RWPE1 (cell line): ENCODE results near the gene ENAH.
"Not testable (repeated sequence)": the region's sequence is repeated elsewhere in the genome, so short reads cannot be mapped to it uniquely, and the experiment has no call there.

Experiments used
- CTCF ChIA-PET: fragments of 350-600 bp; sonication (Branson Sonifier 250); formaldehyde crosslinking; extraction: SDS; loops from one replicate; lab custom pipeline; 2021; lab: Yijun Ruan, JAX
- POLR2A ChIA-PET: fragments of 400-600 bp; formaldehyde crosslinking; extraction: SDS; loops from one replicate; lab custom pipeline; 2020; ENCODE audit warnings: antibody characterized with exemption; ENCODE audit not compliant: low non-redundant PET; lab: Yijun Ruan, JAX
- DNase-seq: peaks from one replicate; pipeline ENCODE4 v3.0.0; 2012; ENCODE audit warnings: low spot score
- H3K27ac ChIP-seq: fragments of 450-650 bp; 2 replicates; pipeline ENCODE4 v1.5.1; 2017
- CTCF ChIP-seq: fragments of 450-650 bp; conservative IDR thresholded peaks from 2 replicates; pipeline ENCODE4 v1.5.1; 2017; ENCODE audit warnings: low read depth, mild to moderate bottlenecking

The ENAH gene

GRCh38 chr1:225695578-225696337, 42.8 kb upstream of the ENAH start:
- ChIA-PET CTCF (interaction anchor here (0.6 kb wide), 1 partner anchor 164 kb away, joined by 3 read pairs; no protein-coding TSS in a partner anchor), POLR2A (no interaction called here)
- no peak for TF ChIP-seq CTCF
- DNase-seq = no peak
- H3K27ac ChIP-seq = no peak overlapping the region

- DNase-seq = no peak
- CTCF ChIA-PET = interaction anchor here (1.1 kb wide), 1 partner anchor 78 kb away, joined by 4 read pairs; no protein-coding TSS in a partner anchor
- H3K27ac ChIP-seq = no peak overlapping the region
- POLR2A ChIA-PET = no interaction called here
- no peak for TF ChIP-seq CTCF
These were observed 41.3 kb upstream of the ENAH start for GRCh38 chr1:225694151-225694603.

GRCh38 chr1:225693697-225694096, 40.8 kb upstream of the ENAH start:
- H3K27ac ChIP-seq, POLR2A ChIA-PET, DNase-seq: not testable (repeated sequence)
- CTCF ChIA-PET = interaction anchor here (0.7 to 1.1 kb wide), 2 partner anchors 69 to 79 kb away, joined by 3 to 4 read pairs; no protein-coding TSS in a partner anchor

- POLR2A ChIA-PET = no interaction called here
- DNase-seq = no peak
- no peak overlapping the region for H3K27ac ChIP-seq
- CTCF ChIA-PET = interaction anchor here (0.7 to 1.3 kb wide), 5 partner anchors 21 to 197 kb away, joined by 3 to 4 read pairs (median 3); no protein-coding TSS in a partner anchor
- TF ChIP-seq CTCF = no peak
These were observed 40.3 kb upstream of the ENAH start for GRCh38 chr1:225693085-225693696.

GRCh38 chr1:225692517-225692879, 39.6 kb upstream of the ENAH start:
- ChIA-PET CTCF (interaction anchor here (0.7 to 1.3 kb wide), 2 partner anchors 20 to 23 kb away, joined by 3 to 4 read pairs; no protein-coding TSS in a partner anchor), POLR2A (no interaction called here)
- TF ChIP-seq CTCF = no peak
- no peak overlapping the region for H3K27ac ChIP-seq
- DNase-seq = no peak

- ChIA-PET CTCF (interaction anchor here (1.3 to 1.6 kb wide), 2 partner anchors 20 to 80 kb away, joined by 3 to 6 read pairs; no protein-coding TSS in a partner anchor), POLR2A (no interaction called here)
- DNase-seq = no peak
- no peak overlapping the region for H3K27ac ChIP-seq
- TF ChIP-seq CTCF = no peak
These were observed 39.1 kb upstream of the ENAH start for GRCh38 chr1:225691861-225692516.
